HepG2 (cell line): Measurements from ENCODE around the gene CIITA. TPM values are rescaled to one million over a fixed set of nuclear protein-coding genes. Genes with fewer than 3 reads are reported as not detected.

Experiments
- ARNT2 ChIP-seq: sonication (generic); formaldehyde crosslinking; IDR thresholded peaks from 2 replicates; pipeline ENCODE4 v1.8.0; 2022; ENCODE audit warnings: mild to moderate bottlenecking, low read depth, missing genetic modification reagents, moderate library complexity
- ATM ChIP-seq: fragments of 450-650 bp; IDR thresholded peaks from 2 replicates; pipeline ENCODE4 v1.7.1; 2017; ENCODE audit warnings: mild to moderate bottlenecking, borderline replicate concordance
- BCL3 ChIP-seq: sonication (generic); formaldehyde crosslinking; IDR thresholded peaks from 2 replicates; pipeline ENCODE4 v1.5.1; 2020; ENCODE audit warnings: mild to moderate bottlenecking, missing genetic modification reagents, moderate library complexity
- DZIP1 ChIP-seq: sonication (generic); formaldehyde crosslinking; IDR thresholded peaks from 2 replicates; pipeline ENCODE4 v1.5.0; 2020; ENCODE audit warnings: mild to moderate bottlenecking, missing genetic modification reagents
- ETV6 ChIP-seq: sonication (generic); formaldehyde crosslinking; conservative IDR thresholded peaks from 2 replicates; pipeline ENCODE4 v1.4.0; 2020; ENCODE audit warnings: missing genetic modification reagents
- FOXC1 ChIP-seq: sonication (generic); formaldehyde crosslinking; IDR thresholded peaks from 2 replicates; pipeline ENCODE4 v1.8.0; 2022; ENCODE audit warnings: mild to moderate bottlenecking, missing genetic modification reagents, borderline replicate concordance
- FOXM1 ChIP-seq: sonication (generic); formaldehyde crosslinking; IDR thresholded peaks from 2 replicates; pipeline ENCODE4 v1.5.0; 2020; ENCODE audit warnings: missing genetic modification reagents
- LCORL ChIP-seq, 2 experiments: fragments of 450-650 bp in 1 of 2; sonication (generic) in 1 of 2; formaldehyde crosslinking in 1 of 2; IDR thresholded peaks; 2 replicates each; pipeline versions ENCODE4 v1.5.0 to v1.6.1; 2017 to 2020; ENCODE audit warnings: antibody characterized with exemption in 1 of 2, missing genetic modification reagents in 1 of 2
- MTF2 ChIP-seq: sonication (generic); formaldehyde crosslinking; IDR thresholded peaks from 2 replicates; pipeline ENCODE4 v1.5.0; 2020; ENCODE audit warnings: missing genetic modification reagents, borderline replicate concordance
- NFATC3 ChIP-seq: sonication (generic); formaldehyde crosslinking; IDR thresholded peaks from 2 replicates; pipeline ENCODE4 v1.5.1; 2020; ENCODE audit warnings: mild to moderate bottlenecking, missing genetic modification reagents
- NR0B2 ChIP-seq: sonication (generic); formaldehyde crosslinking; IDR thresholded peaks from 2 replicates; pipeline ENCODE4 v1.4.0; 2020; ENCODE audit warnings: mild to moderate bottlenecking, missing genetic modification reagents
- NR2F6 ChIP-seq, 2 experiments: IDR thresholded peaks; 2 replicates each; pipeline ENCODE4 v1.6.1; 2016; ENCODE audit warnings: antibody characterized with exemption in 1 of 2, mild to moderate bottlenecking in 1 of 2
- PTBP1 ChIP-seq: fragments of 200-400 bp; formaldehyde crosslinking; IDR thresholded peaks from 2 replicates; pipeline ENCODE4 v1.6.1; 2018; ENCODE audit warnings: low read length, low read depth; ENCODE audit not compliant: poor library complexity, severe bottlenecking
- RBFOX2 ChIP-seq: fragments of 200-400 bp; formaldehyde crosslinking; IDR thresholded peaks from 2 replicates; pipeline ENCODE4 v1.6.1; 2017; ENCODE audit warnings: low read depth, mild to moderate bottlenecking, low read length
- RBM39 ChIP-seq: fragments of 200-400 bp; formaldehyde crosslinking; IDR thresholded peaks from one replicate; pipeline ENCODE4 v1.6.1; 2018; ENCODE audit warnings: antibody characterized with exemption, mild to moderate bottlenecking, low read depth, low read length; ENCODE audit not compliant: poor library complexity, severe bottlenecking
- RXRB ChIP-seq: IDR thresholded peaks from 2 replicates; pipeline ENCODE4 v1.6.1; 2016; ENCODE audit warnings: borderline replicate concordance, missing genetic modification reagents, missing compliant biosample characterization
- SRSF9 ChIP-seq: fragments of 200-400 bp; formaldehyde crosslinking; IDR thresholded peaks from 2 replicates; pipeline ENCODE4 v1.6.1; 2018; ENCODE audit warnings: borderline replicate concordance, mild to moderate bottlenecking, low read depth, low read length; ENCODE audit not compliant: insufficient read depth, poor library complexity, severe bottlenecking
- STAT5B ChIP-seq: sonication (generic); formaldehyde crosslinking; IDR thresholded peaks from 2 replicates; pipeline ENCODE4 v1.4.0; 2020; ENCODE audit warnings: missing genetic modification reagents
- ZNF253 ChIP-seq: sonication (generic); formaldehyde crosslinking; IDR thresholded peaks from 2 replicates; pipeline ENCODE4 v1.8.0; 2022; ENCODE audit warnings: mild to moderate bottlenecking, missing genetic modification reagents, borderline replicate concordance
- ZNF724P ChIP-seq: sonication (generic); formaldehyde crosslinking; IDR thresholded peaks from 2 replicates; pipeline ENCODE4 v1.8.0; 2022; ENCODE audit warnings: missing genetic modification reagents, borderline replicate concordance
- ZNF737 ChIP-seq: sonication (generic); formaldehyde crosslinking; IDR thresholded peaks from 2 replicates; pipeline ENCODE4 v1.5.0; 2020; ENCODE audit warnings: missing genetic modification reagents, mild to moderate bottlenecking, borderline replicate concordance
- ZNF761 ChIP-seq: sonication (generic); formaldehyde crosslinking; conservative IDR thresholded peaks from 2 replicates; pipeline ENCODE4 v1.4.0; 2020; ENCODE audit warnings: mild to moderate bottlenecking, missing genetic modification reagents
- ZSCAN20 ChIP-seq: sonication (generic); formaldehyde crosslinking; IDR thresholded peaks from 2 replicates; pipeline ENCODE4 v1.4.0; 2020; ENCODE audit warnings: missing genetic modification reagents, mild to moderate bottlenecking, borderline replicate concordance
- polyA plus RNA-seq, 8 experiments: library from polyadenylated mRNA; depleted of rRNA in 3 of 8; stranded (reverse) in 7 of 8; unstranded in 1 of 8; fragments of >200 nt; fragmentation: Illumina TruSeq in 4 of 8; extraction: Trizol in 4 of 8; gene quantifications; 2 replicates each; pipeline versions ENCODE4 v1.2.1 to v1.2.3, GENCODE V29; 2011 to 2016; ENCODE audit warnings: low read depth in 4 of 8, missing spikeins in 1 of 8, mixed read lengths in 1 of 8; ENCODE audit not compliant: insufficient read depth in 1 of 8
- total RNA-seq, 5 experiments: library from RNA; depleted of rRNA; stranded (reverse); fragments of >200 nt; fragmentation: Illumina TruSeq; extraction: Trizol; gene quantifications; 2 replicates each; pipeline ENCODE4 v1.2.3, GENCODE V29; 2016; ENCODE audit warnings: low read depth in 1 of 5
- TF ChIP-seq, protein P1 (sequence below): sonication (generic); formaldehyde crosslinking; IDR thresholded peaks from 2 replicates; pipeline ENCODE4 v1.4.0; 2020; ENCODE audit warnings: mild to moderate bottlenecking, missing genetic modification reagents

The CIITA gene
- total and polyA plus RNA-seq, 2 of the 13 experiments (the other 11 are each of a cell fraction or from before 2014, with no cell fraction given): 0.08 to 0.09 TPM

DNA sequence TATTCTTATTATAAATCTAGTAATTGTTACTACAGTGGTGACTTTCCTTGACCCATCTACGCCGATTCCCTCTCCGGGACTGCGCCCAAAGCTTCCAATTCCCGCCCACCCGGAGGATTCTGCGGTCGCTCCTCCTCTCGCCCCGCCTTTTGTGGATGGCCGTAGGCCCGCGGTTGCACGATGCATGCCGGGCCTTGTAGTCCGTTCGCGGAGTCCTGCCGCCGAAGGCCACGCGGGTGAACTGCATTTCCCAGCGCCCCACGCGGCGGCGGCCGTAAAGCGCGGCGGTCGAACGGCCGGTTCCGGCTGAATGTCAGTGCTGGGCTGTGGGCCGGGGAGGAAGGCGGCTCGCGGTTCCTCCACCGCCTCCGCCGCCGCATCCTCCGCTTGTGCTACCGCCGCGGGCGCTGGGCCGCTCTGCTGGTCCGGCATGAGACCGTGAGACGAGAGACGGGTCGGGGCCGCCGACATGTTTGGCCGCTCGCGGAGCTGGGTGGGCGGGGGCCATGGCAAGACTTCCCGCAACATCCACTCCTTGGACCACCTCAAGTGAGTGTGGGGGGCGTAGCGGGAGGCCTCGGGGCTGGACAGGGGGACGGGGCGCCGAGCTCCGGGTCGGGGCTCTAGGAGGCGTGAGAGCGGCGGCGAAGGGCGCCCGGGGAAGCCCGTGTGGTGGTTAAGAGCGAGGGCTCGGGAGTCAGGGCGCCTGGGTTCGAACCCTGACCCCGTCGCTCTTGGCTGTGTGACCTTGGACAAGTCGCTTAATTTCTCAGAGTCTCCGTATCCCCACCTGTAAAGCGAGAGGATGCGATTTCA is 67.5 kb downstream of the CIITA start, which contains the start of gene CLEC16A (continued):
- peak; percentile 98 for TF ChIP-seq BCL3 (CRISPR knock-in tag)
- no peak; the same call in 1 of the 2 replicates for TF ChIP-seq DZIP1 (CRISPR knock-in tag)
- 0 out of 2 replicates have a peak, but pooled peaks have one; percentile 59 for TF ChIP-seq ZNF724P (CRISPR knock-in tag)
- TF ChIP-seq NFATC3 (CRISPR knock-in tag): peak; percentile 44; the same call in 1 of the 2 replicates
- no peak for TF ChIP-seq ZSCAN20 (CRISPR knock-in tag)
- TF ChIP-seq STAT5B: peak; percentile 92
- peak; percentile 81; the same call in 1 of the 2 replicates for TF ChIP-seq ARNT2 (CRISPR knock-in tag)
- TF ChIP-seq FOXM1: peak; percentile 52; the same call in 1 of the 2 replicates
- no peak for TF ChIP-seq ZNF737 (CRISPR knock-in tag)
- no peak for TF ChIP-seq ZNF253 (CRISPR knock-in tag)
- TF ChIP-seq NR2F6 (IDR thresholded peaks at IDR 0.05): no peak
- peak; percentile 78 for TF ChIP-seq NR2F6 (CRISPR knock-in tag; IDR thresholded peaks at IDR 0.05)
- TF ChIP-seq ZNF761 (CRISPR knock-in tag): 0 out of 2 replicates have a peak, but pooled peaks have one; percentile 38
- TF ChIP-seq ATM: no peak
- TF ChIP-seq RXRB: peak; percentile 86
- TF ChIP-seq, protein P1, sequence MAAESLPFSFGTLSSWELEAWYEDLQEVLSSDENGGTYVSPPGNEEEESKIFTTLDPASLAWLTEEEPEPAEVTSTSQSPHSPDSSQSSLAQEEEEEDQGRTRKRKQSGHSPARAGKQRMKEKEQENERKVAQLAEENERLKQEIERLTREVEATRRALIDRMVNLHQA: no peak
- TF ChIP-seq MTF2 (CRISPR knock-in tag): peak; percentile 95; the same call in 1 of the 2 replicates
- TF ChIP-seq RBFOX2: peak; percentile 92
- no peak for TF ChIP-seq PTBP1
- no peak for TF ChIP-seq SRSF9
- TF ChIP-seq LCORL (IDR thresholded peaks at IDR 0.05): no peak
- TF ChIP-seq LCORL (CRISPR knock-in tag; IDR thresholded peaks at IDR 0.05): peak; percentile 96
- TF ChIP-seq FOXC1 (CRISPR knock-in tag): peak; percentile 97
- peak; percentile 83; the same call in 1 of the 2 replicates for TF ChIP-seq NR0B2 (CRISPR knock-in tag)
- peak; percentile 92 for TF ChIP-seq RBM39
- TF ChIP-seq ETV6 (CRISPR knock-in tag): peak; percentile 94
